HG03565 (cell line): ENCODE data around the gene ATF7IP.
A peak's percentile ranks its signal among the peaks of the same experiment; 100 is the strongest.

ENCODE experiments used
- ATAC-seq: cut with Tn5 transposase; IDR thresholded peaks from one replicate; pipeline ENCODE4 v1.9.1; 2021; ENCODE audit warnings: mild to moderate bottlenecking, moderate library complexity; ENCODE audit not compliant: unreplicated experiment

The ATF7IP gene

GRCh38 chr12:14473707-14474287, 108.3 kb downstream of the ATF7IP start:
- ATAC-seq, result no peak

GRCh38 chr12:14479004-14479403, 113.5 kb downstream of the ATF7IP start:
- ATAC-seq, result no peak

GRCh38 chr12:14481201-14481600, 115.7 kb downstream of the ATF7IP start:
- ATAC-seq, result no peak

- no peak for ATAC-seq
Measured at GRCh38 chr12:14482361-14482760, 116.9 kb downstream of the ATF7IP start.

GRCh38 chr12:14482886-14483285, 117.4 kb downstream of the ATF7IP start:
- no peak for ATAC-seq

GRCh38 chr12:14495326-14495725, 129.8 kb downstream of the ATF7IP start:
- ATAC-seq, result no peak

GRCh38 chr12:14505626-14506596, 140.4 kb downstream of the ATF7IP start:
- no peak for ATAC-seq

- ATAC-seq, result no peak
Measured at GRCh38 chr12:14510574-14510973, 145.1 kb downstream of the ATF7IP start.

- ATAC-seq, result peak; percentile 45
Measured at GRCh38 chr12:14514154-14514842, 148.8 kb downstream of the ATF7IP start.

- ATAC-seq, result no peak
Measured at GRCh38 chr12:14514946-14515345, 149.5 kb downstream of the ATF7IP start.

- no peak for ATAC-seq
Measured at GRCh38 chr12:14521822-14522221, 156.3 kb downstream of the ATF7IP start.

GRCh38 chr12:14525964-14526363, 160.5 kb downstream of the ATF7IP start:
- no peak for ATAC-seq

- ATAC-seq, result no peak
Measured at GRCh38 chr12:14532152-14532551, 166.7 kb downstream of the ATF7IP start.

GRCh38 chr12:14537088-14537487, 171.6 kb downstream of the ATF7IP start:
- ATAC-seq, result no peak

GRCh38 chr12:14540801-14541462, 175.4 kb downstream of the ATF7IP start:
- peak; percentile 72 for ATAC-seq

GRCh38 chr12:14545144-14546124, 180.0 kb downstream of the ATF7IP start:
- no peak for ATAC-seq

GRCh38 chr12:14547571-14547970, 182.1 kb downstream of the ATF7IP start:
- no peak for ATAC-seq

- no peak for ATAC-seq
Measured at GRCh38 chr12:14548609-14549008, 183.1 kb downstream of the ATF7IP start.
